ENCODE data around the gene MICAL2. TPM values are rescaled to one million over a fixed set of nuclear protein-coding genes. Genes with fewer than 3 reads are reported as not detected.

MICAL2 gene
- total RNA-seq: 100 to 1,000 TPM; 263 to 384 (median 312) TPM
- long read RNA-seq, donor 1, partial matches to known transcripts: 30 of 67 reads
- long read RNA-seq, donor 1, other reads (novel, unspliced or antisense): 37 of 67 reads
- long read RNA-seq, donor 2, partial matches to known transcripts: 9 of 31 reads
- long read RNA-seq, donor 2, other reads (novel, unspliced or antisense): 18 of 31 reads

GRCh38 chr11:12110201-12110713 lies at the start of gene MICAL2:
Gene MICAL2 (plus strand): TSS chr11:12110590. CDS start chr11:12162156, 51,566 bp downstream.
- Histone ChIP-seq H3K9me3 (no peaks in the 10 kb centered on the region), H3K4me1 (ENCODE audit: low read depth) (peaks cover 7% of the 10 kb centered on the region), H3K36me3 (ENCODE audit: low read depth) (no peaks in the 10 kb centered on the region), H3K4me3 (peak within 1 kb of the TSS; percentile 77)
- DNase-seq (peak; percentile 91 to 95 (median 94)), ATAC-seq (peak; percentile 93)
- no peak for TF ChIP-seq CTCF (IDR thresholded peaks at IDR 0.05)
- intact Hi-C loops (cut with DNase I, micrococcal nuclease): loop anchor here in 1 of 2 donors (10.0 kb wide), 1 partner anchor 125 kb away; no protein-coding TSS in a partner anchor

GRCh38 chr11:12061851-12062560 lies 48.4 kb upstream of the MICAL2 start:
- DNase-seq: no peak
- Histone ChIP-seq H3K4me1 (ENCODE audit: low read depth) (peaks cover 13% of the 10 kb centered on the region), H3K4me3 (no peak overlapping the region), H3K36me3 (ENCODE audit: low read depth) (no peaks in the 10 kb centered on the region), H3K9me3 (no peaks in the 10 kb centered on the region)
- intact Hi-C loops (cut with DNase I, micrococcal nuclease): no loop called here
- no peak for ATAC-seq
- TF ChIP-seq CTCF (IDR thresholded peaks at IDR 0.05): no peak

- Histone ChIP-seq H3K4me3 (no peak overlapping the region), H3K9me3 (no peaks in the 10 kb centered on the region)
- TF ChIP-seq CTCF (IDR thresholded peaks at IDR 0.05): no peak
These were observed 47.1 kb upstream of the MICAL2 start for GRCh38 chr11:12063251-12063650.

GRCh38 chr11:12064136-12064953 lies 46.0 kb upstream of the MICAL2 start:
- H3K4me1 ChIP-seq (ENCODE audit: low read depth): peaks cover 19% of the 10 kb centered on the region
- intact Hi-C loops (cut with DNase I, micrococcal nuclease): no loop called here
- peak; percentile 44 for ATAC-seq
- H3K9me3 ChIP-seq: no peaks in the 10 kb centered on the region
- no peaks in the 10 kb centered on the region for H3K36me3 ChIP-seq (ENCODE audit: low read depth)
- H3K4me3 ChIP-seq: no peak overlapping the region
- TF ChIP-seq CTCF (IDR thresholded peaks at IDR 0.05): no peak
- DNase-seq: no peak

More at GRCh38 chr11:12063251-12063650, 47.1 kb upstream of the MICAL2 start:
- H3K4me1 ChIP-seq (ENCODE audit: low read depth): peaks cover 19% of the 10 kb centered on the region
- no peaks in the 10 kb centered on the region for H3K36me3 ChIP-seq (ENCODE audit: low read depth)
- intact Hi-C loops (cut with DNase I, micrococcal nuclease): no loop called here
- no peak for ATAC-seq
- DNase-seq: no peak

- Histone ChIP-seq H3K4me1 (ENCODE audit: low read depth) (peaks cover 19% of the 10 kb centered on the region), H3K4me3 (no peak overlapping the region), H3K9me3 (no peaks in the 10 kb centered on the region), H3K36me3 (ENCODE audit: low read depth) (no peaks in the 10 kb centered on the region)
- intact Hi-C loops (cut with DNase I, micrococcal nuclease): no loop called here
- ATAC-seq: no peak
- no peak for TF ChIP-seq CTCF (IDR thresholded peaks at IDR 0.05)
- no peak for DNase-seq
These were observed 45.5 kb upstream of the MICAL2 start for GRCh38 chr11:12064954-12065280.
